Fibroblast of skin of scalp (primary cell): ENCODE measurements around the gene LIMS1.

ENCODE experiments used
- DNase-seq: peaks from one replicate; pipeline ENCODE4 v3.0.0-alpha.2; 2013

The LIMS1 gene

GRCh38 chr2:108615480-108616090 lies 81.3 kb downstream of the LIMS1 start:
- DNase-seq = no peak

GRCh38 chr2:108616318-108616717 lies 82.0 kb downstream of the LIMS1 start:
- no peak for DNase-seq

- DNase-seq = no peak
Measured at GRCh38 chr2:108616751-108617161, 82.5 kb downstream of the LIMS1 start.

- no peak for DNase-seq
Measured at GRCh38 chr2:108617617-108618016, 83.3 kb downstream of the LIMS1 start.

GRCh38 chr2:108619925-108620620 lies 85.8 kb downstream of the LIMS1 start:
- no peak for DNase-seq

GRCh38 chr2:108620656-108621055 lies 86.4 kb downstream of the LIMS1 start:
- no peak for DNase-seq

GRCh38 chr2:108621087-108621559 lies 86.9 kb downstream of the LIMS1 start:
- DNase-seq = no peak

- DNase-seq = no peak
Measured at GRCh38 chr2:108621687-108622681, 87.7 kb downstream of the LIMS1 start.

GRCh38 chr2:108623616-108624015 lies 89.3 kb downstream of the LIMS1 start:
- DNase-seq = no peak

- no peak for DNase-seq
Measured at GRCh38 chr2:108625186-108625827, 91.0 kb downstream of the LIMS1 start.

- DNase-seq = no peak
Measured at GRCh38 chr2:108625828-108626195, 91.5 kb downstream of the LIMS1 start.

GRCh38 chr2:108626995-108627394 lies 92.7 kb downstream of the LIMS1 start:
- no peak for DNase-seq

- DNase-seq = no peak
Measured at GRCh38 chr2:108627911-108628567, 93.8 kb downstream of the LIMS1 start.

- DNase-seq = no peak
Measured at GRCh38 chr2:108628936-108629335, 94.7 kb downstream of the LIMS1 start.

- no peak for DNase-seq
Measured at GRCh38 chr2:108629417-108629816, 95.1 kb downstream of the LIMS1 start.

GRCh38 chr2:108630567-108631405 lies 96.5 kb downstream of the LIMS1 start:
- no peak for DNase-seq

- no peak for DNase-seq
Measured at GRCh38 chr2:108632332-108633160, 98.3 kb downstream of the LIMS1 start.

GRCh38 chr2:108633409-108633808 lies 99.1 kb downstream of the LIMS1 start:
- no peak for DNase-seq

GRCh38 chr2:108634011-108634410 lies 99.7 kb downstream of the LIMS1 start:
- DNase-seq = no peak

GRCh38 chr2:108634576-108635160 lies 100.4 kb downstream of the LIMS1 start:
- no peak for DNase-seq
